Neural crest cell (in vitro differentiated cells): ENCODE measurements around the gene TMEM255A. TPM values are rescaled to one million over a fixed set of nuclear protein-coding genes. Genes with fewer than 3 reads are reported as not detected.
A peak's percentile ranks its signal among the peaks of the same experiment; 100 is the strongest.

ENCODE experiments used
- DNase-seq: peaks from one replicate; pipeline ENCODE4 v3.0.0; 2021; ENCODE audit warnings: low read depth, mixed read lengths, low spot score
- H3K27ac Mint-ChIP-seq: one replicate; pipeline ENCODE4 v1.8.0; 2021; ENCODE audit warnings: mild to moderate bottlenecking, mixed read lengths; ENCODE audit not compliant: unreplicated experiment
- H3K27me3 Mint-ChIP-seq: 2 replicates; pipeline ENCODE4 v1.8.0; 2021; ENCODE audit warnings: low read depth, mild to moderate bottlenecking, mixed read lengths
- H3K36me3 Mint-ChIP-seq: 2 replicates; pipeline ENCODE4 v1.8.0; 2021; ENCODE audit warnings: low read depth, mild to moderate bottlenecking, mixed read lengths
- H3K4me1 Mint-ChIP-seq: 2 replicates; pipeline ENCODE4 v1.8.0; 2021; ENCODE audit warnings: mixed read lengths
- H3K4me3 Mint-ChIP-seq: one replicate; pipeline ENCODE4 v1.8.0; 2021; ENCODE audit warnings: mild to moderate bottlenecking, mixed read lengths
- H3K9me3 Mint-ChIP-seq: 2 replicates; pipeline ENCODE4 v1.8.0; 2021; ENCODE audit warnings: mixed read lengths
- CTCF ChIP-seq: fragments of 200-600 bp; sonication (generic); conservative IDR thresholded peaks from 2 replicates; pipeline ENCODE4 v1.5.0; 2021; ENCODE audit warnings: antibody characterized with exemption, mild to moderate bottlenecking
- total RNA-seq: library from RNA; stranded (reverse); gene quantifications from 2 replicates; pipeline ENCODE4 v1.2.1, GENCODE V29; 2021

Gene TMEM255A
- total RNA-seq, 1 donor from 2014 or later = 0.70 TPM

GRCh38 chrX:120274145-120274544, 37.1 kb downstream of the TMEM255A start:
- Mint-ChIP-seq H3K4me3 (no peak overlapping the region), H3K36me3 (no peaks in the 10 kb centered on the region), H3K27ac (no peak overlapping the region), H3K9me3 (peaks cover 4% of the 10 kb centered on the region), H3K27me3 (no peaks in the 10 kb centered on the region), H3K4me1 (peaks cover 18% of the 10 kb centered on the region)
- no peak for TF ChIP-seq CTCF
- no peak for DNase-seq

- H3K4me1 Mint-ChIP-seq = peaks cover 18% of the 10 kb centered on the region
- peaks cover 2% of the 10 kb centered on the region for H3K9me3 Mint-ChIP-seq
- H3K36me3 Mint-ChIP-seq = no peaks in the 10 kb centered on the region
- H3K27me3 Mint-ChIP-seq = no peaks in the 10 kb centered on the region
- no peak for DNase-seq
- TF ChIP-seq CTCF = no peak
- no peak overlapping the region for H3K4me3 Mint-ChIP-seq
- no peak overlapping the region for H3K27ac Mint-ChIP-seq
Observed at GRCh38 chrX:120271218-120271617, 40.0 kb downstream of the TMEM255A start.

- H3K36me3 Mint-ChIP-seq = no peaks in the 10 kb centered on the region
- peak overlapping the region; percentile 22 for H3K27ac Mint-ChIP-seq
- peaks cover 2% of the 10 kb centered on the region for H3K9me3 Mint-ChIP-seq
- no peak for TF ChIP-seq CTCF
- H3K27me3 Mint-ChIP-seq = no peaks in the 10 kb centered on the region
- peaks cover 18% of the 10 kb centered on the region for H3K4me1 Mint-ChIP-seq
- no peak overlapping the region for H3K4me3 Mint-ChIP-seq
- DNase-seq = no peak
Observed at GRCh38 chrX:120270567-120270966, 40.7 kb downstream of the TMEM255A start.

GRCh38 chrX:120269373-120270035, 41.8 kb downstream of the TMEM255A start:
- no peaks in the 10 kb centered on the region for H3K27me3 Mint-ChIP-seq
- peaks cover 13% of the 10 kb centered on the region for H3K4me1 Mint-ChIP-seq
- DNase-seq = no peak
- no peaks in the 10 kb centered on the region for H3K36me3 Mint-ChIP-seq
- H3K9me3 Mint-ChIP-seq = peaks cover 2% of the 10 kb centered on the region
- TF ChIP-seq CTCF = no peak
- no peak overlapping the region for H3K27ac Mint-ChIP-seq
- no peak overlapping the region for H3K4me3 Mint-ChIP-seq

- Mint-ChIP-seq H3K4me3 (no peak overlapping the region), H3K36me3 (no peaks in the 10 kb centered on the region), H3K9me3 (peaks cover 2% of the 10 kb centered on the region), H3K4me1 (peaks cover 9% of the 10 kb centered on the region), H3K27me3 (no peaks in the 10 kb centered on the region), H3K27ac (no peak overlapping the region)
- no peak for TF ChIP-seq CTCF
- DNase-seq = no peak
Observed at GRCh38 chrX:120264341-120264740, 46.9 kb downstream of the TMEM255A start.
